ENCODE measurements around the gene STK40.

STK40 gene

GRCh38 chr1:36367798-36368197 lies 17.9 kb downstream of the STK40 start:
- no peak for TF ChIP-seq CTCF (IDR thresholded peaks at IDR 0.05; ENCODE audit: extremely low read depth, insufficient read depth, missing control alignments)
- no peak for DNase-seq (ENCODE audit: low spot score)
- in situ Hi-C loops (cut with MboI; ENCODE audit: low pct_unique_long_range_greater_than_20kb, low sequenced_read_pairs, unreplicated experiment), result no loop called here

- in situ Hi-C loops (cut with MboI; ENCODE audit: low pct_unique_long_range_greater_than_20kb, low sequenced_read_pairs, unreplicated experiment), result no loop called here
- TF ChIP-seq CTCF (IDR thresholded peaks at IDR 0.05; ENCODE audit: extremely low read depth, insufficient read depth, missing control alignments), result no peak
- no peak for DNase-seq (ENCODE audit: low spot score)
Measured at GRCh38 chr1:36367066-36367465, 18.7 kb downstream of the STK40 start.

GRCh38 chr1:36366091-36366661 lies 19.5 kb downstream of the STK40 start:
- no peak for DNase-seq (ENCODE audit: low spot score)
- no peak for TF ChIP-seq CTCF (IDR thresholded peaks at IDR 0.05; ENCODE audit: extremely low read depth, insufficient read depth, missing control alignments)
- in situ Hi-C loops (cut with MboI; ENCODE audit: low pct_unique_long_range_greater_than_20kb, low sequenced_read_pairs, unreplicated experiment), result no loop called here

- no peak for TF ChIP-seq CTCF (IDR thresholded peaks at IDR 0.05; ENCODE audit: extremely low read depth, insufficient read depth, missing control alignments)
- DNase-seq (ENCODE audit: low spot score), result no peak
- in situ Hi-C loops (cut with MboI; ENCODE audit: low pct_unique_long_range_greater_than_20kb, low sequenced_read_pairs, unreplicated experiment), result no loop called here
Measured at GRCh38 chr1:36365381-36365780, 20.3 kb downstream of the STK40 start.

GRCh38 chr1:36359911-36360550 lies 25.7 kb downstream of the STK40 start:
- no peak for TF ChIP-seq CTCF (IDR thresholded peaks at IDR 0.05; ENCODE audit: extremely low read depth, insufficient read depth, missing control alignments)
- in situ Hi-C loops (cut with MboI; ENCODE audit: low pct_unique_long_range_greater_than_20kb, low sequenced_read_pairs, unreplicated experiment), result no loop called here
- DNase-seq (ENCODE audit: low spot score), result no peak

- DNase-seq (ENCODE audit: low spot score), result no peak
- no peak for TF ChIP-seq CTCF (IDR thresholded peaks at IDR 0.05; ENCODE audit: extremely low read depth, insufficient read depth, missing control alignments)
- in situ Hi-C loops (cut with MboI; ENCODE audit: low pct_unique_long_range_greater_than_20kb, low sequenced_read_pairs, unreplicated experiment), result no loop called here
Measured at GRCh38 chr1:36359383-36359782, 26.3 kb downstream of the STK40 start.
